ENCODE data around the gene EIF3L.

Gene EIF3L

GRCh38 chr22:37896939-37897338 is 47.7 kb downstream of the EIF3L start:
- peaks cover 7% of the 10 kb centered on the region for H3K4me1 ChIP-seq (ENCODE audit: insufficient read depth, low read length)
- H3K27ac ChIP-seq (ENCODE audit: low read length): no peak overlapping the region
- H3K4me2 ChIP-seq (ENCODE audit: insufficient read depth, low read length): no peak overlapping the region
- H3K36me3 ChIP-seq (ENCODE audit: insufficient read depth, low read length): peaks cover 9% of the 10 kb centered on the region
- H3K79me2 ChIP-seq (ENCODE audit: insufficient read depth, low read length): no peaks in the 10 kb centered on the region
- peaks cover 3% of the 10 kb centered on the region; the same call in 1 of the 2 replicates for H4K20me1 ChIP-seq (ENCODE audit: insufficient read depth, low read length)
- no peaks in the 10 kb centered on the region for H3K27me3 ChIP-seq (ENCODE audit: insufficient read depth, low read length, poor library complexity)
- no peak overlapping the region for H3K9ac ChIP-seq (ENCODE audit: low read depth, low read length)
- no peak overlapping the region for H3K4me3 ChIP-seq (ENCODE audit: low read depth in 1 of 2, low read length in 2 of 2)
- no peak for ATAC-seq (ENCODE audit: insufficient read depth, low read depth)
- H2AFZ ChIP-seq (ENCODE audit: low read depth, low read length): no peak overlapping the region
- no peak for DNase-seq
- no peaks in the 10 kb centered on the region for H3K9me3 ChIP-seq (ENCODE audit: insufficient read depth, low read length, severe bottlenecking)
- TF ChIP-seq CTCF (IDR thresholded peaks at IDR 0.05; ENCODE audit: borderline replicate concordance, extremely low read depth, low read length, poor library complexity, severe bottlenecking) (no peak), EZH2 (IDR thresholded peaks at IDR 0.05; ENCODE audit: borderline replicate concordance, low read depth, low read length, severe bottlenecking) (no peak)

GRCh38 chr22:37897807-37898206 is 48.6 kb downstream of the EIF3L start:
- DNase-seq (no peak), ATAC-seq (ENCODE audit: insufficient read depth, low read depth) (no peak)
- H2AFZ ChIP-seq (ENCODE audit: low read depth, low read length): no peak overlapping the region
- no peak overlapping the region for H3K9ac ChIP-seq (ENCODE audit: low read depth, low read length)
- H3K4me1 ChIP-seq (ENCODE audit: insufficient read depth, low read length): peaks cover 7% of the 10 kb centered on the region
- no peak overlapping the region for H3K4me2 ChIP-seq (ENCODE audit: insufficient read depth, low read length)
- no peak overlapping the region for H3K4me3 ChIP-seq (ENCODE audit: low read depth in 1 of 2, low read length in 2 of 2)
- TF ChIP-seq EZH2 (IDR thresholded peaks at IDR 0.05; ENCODE audit: borderline replicate concordance, low read depth, low read length, severe bottlenecking): no peak
- TF ChIP-seq CTCF (IDR thresholded peaks at IDR 0.05; ENCODE audit: borderline replicate concordance, extremely low read depth, low read length, poor library complexity, severe bottlenecking): no peak
- H3K36me3 ChIP-seq (ENCODE audit: insufficient read depth, low read length): peaks cover 3% of the 10 kb centered on the region; the same call in 1 of the 2 replicates
- H3K9me3 ChIP-seq (ENCODE audit: insufficient read depth, low read length, severe bottlenecking): no peaks in the 10 kb centered on the region
- H3K79me2 ChIP-seq (ENCODE audit: insufficient read depth, low read length): no peaks in the 10 kb centered on the region
- H4K20me1 ChIP-seq (ENCODE audit: insufficient read depth, low read length): no peaks in the 10 kb centered on the region
- no peak overlapping the region for H3K27ac ChIP-seq (ENCODE audit: low read length)
- H3K27me3 ChIP-seq (ENCODE audit: insufficient read depth, low read length, poor library complexity): no peaks in the 10 kb centered on the region

GRCh38 chr22:37898441-37899181 is 49.4 kb downstream of the EIF3L start:
- no peaks in the 10 kb centered on the region for H3K9me3 ChIP-seq (ENCODE audit: insufficient read depth, low read length, severe bottlenecking)
- no peaks in the 10 kb centered on the region for H4K20me1 ChIP-seq (ENCODE audit: insufficient read depth, low read length)
- ATAC-seq (ENCODE audit: insufficient read depth, low read depth) (no peak), DNase-seq (no peak)
- no peak overlapping the region for H3K9ac ChIP-seq (ENCODE audit: low read depth, low read length)
- H3K27me3 ChIP-seq (ENCODE audit: insufficient read depth, low read length, poor library complexity): no peaks in the 10 kb centered on the region
- no peak overlapping the region for H3K4me2 ChIP-seq (ENCODE audit: insufficient read depth, low read length)
- no peak overlapping the region for H3K4me3 ChIP-seq (ENCODE audit: low read depth in 1 of 2, low read length in 2 of 2)
- H3K27ac ChIP-seq (ENCODE audit: low read length): no peak overlapping the region
- no peaks in the 10 kb centered on the region for H3K79me2 ChIP-seq (ENCODE audit: insufficient read depth, low read length)
- H2AFZ ChIP-seq (ENCODE audit: low read depth, low read length): no peak overlapping the region
- H3K36me3 ChIP-seq (ENCODE audit: insufficient read depth, low read length): no peaks in the 10 kb centered on the region
- peaks cover 7% of the 10 kb centered on the region for H3K4me1 ChIP-seq (ENCODE audit: insufficient read depth, low read length)
- TF ChIP-seq CTCF (IDR thresholded peaks at IDR 0.05; ENCODE audit: borderline replicate concordance, extremely low read depth, low read length, poor library complexity, severe bottlenecking) (no peak), EZH2 (IDR thresholded peaks at IDR 0.05; ENCODE audit: borderline replicate concordance, low read depth, low read length, severe bottlenecking) (no peak)

Measured in DND-41 (cell line).